Ishikawa (cell line): ENCODE measurements around the gene AMH.

Experiments used
- CEBPB ChIP-seq: IDR thresholded peaks from 2 replicates; pipeline ENCODE4 v1.6.1; 2012
- CREB1 ChIP-seq: IDR thresholded peaks from 2 replicates; pipeline ENCODE4 v1.6.1; 2012; ENCODE audit warnings: low read depth
- EP300 ChIP-seq: IDR thresholded peaks from 2 replicates; pipeline ENCODE4 v1.6.1; 2012; ENCODE audit warnings: borderline replicate concordance
- FOXM1 ChIP-seq: IDR thresholded peaks from 2 replicates; pipeline ENCODE4 v1.6.1; 2012; ENCODE audit warnings: low read depth, borderline replicate concordance
- NFIC ChIP-seq: IDR thresholded peaks from 2 replicates; pipeline ENCODE4 v1.6.1; 2012
- RAD21 ChIP-seq: IDR thresholded peaks from 2 replicates; pipeline ENCODE4 v1.6.1; 2012; ENCODE audit warnings: low read depth
- TAF1 ChIP-seq: IDR thresholded peaks from 2 replicates; pipeline ENCODE4 v1.6.1; 2012; ENCODE audit warnings: low read depth, mild to moderate bottlenecking
- TEAD4 ChIP-seq: IDR thresholded peaks from 2 replicates; pipeline ENCODE4 v1.6.1; 2012
- YY1 ChIP-seq: IDR thresholded peaks from 2 replicates; pipeline ENCODE4 v1.6.1; 2012; ENCODE audit warnings: low read depth
- ZBTB7A ChIP-seq: IDR thresholded peaks from 2 replicates; pipeline ENCODE4 v1.6.1; 2012; ENCODE audit warnings: low read depth
- TF ChIP-seq, protein P1 (sequence below): IDR thresholded peaks from 2 replicates; pipeline ENCODE4 v1.6.1; 2012; ENCODE audit warnings: low read depth, mild to moderate bottlenecking
- TF ChIP-seq, protein P2 (sequence below): IDR thresholded peaks from 2 replicates; pipeline ENCODE4 v1.6.1; 2012

GRCh38 chr19:2249880-2250765 is 1.0 kb downstream of the AMH start:
- TF ChIP-seq, protein P1, sequence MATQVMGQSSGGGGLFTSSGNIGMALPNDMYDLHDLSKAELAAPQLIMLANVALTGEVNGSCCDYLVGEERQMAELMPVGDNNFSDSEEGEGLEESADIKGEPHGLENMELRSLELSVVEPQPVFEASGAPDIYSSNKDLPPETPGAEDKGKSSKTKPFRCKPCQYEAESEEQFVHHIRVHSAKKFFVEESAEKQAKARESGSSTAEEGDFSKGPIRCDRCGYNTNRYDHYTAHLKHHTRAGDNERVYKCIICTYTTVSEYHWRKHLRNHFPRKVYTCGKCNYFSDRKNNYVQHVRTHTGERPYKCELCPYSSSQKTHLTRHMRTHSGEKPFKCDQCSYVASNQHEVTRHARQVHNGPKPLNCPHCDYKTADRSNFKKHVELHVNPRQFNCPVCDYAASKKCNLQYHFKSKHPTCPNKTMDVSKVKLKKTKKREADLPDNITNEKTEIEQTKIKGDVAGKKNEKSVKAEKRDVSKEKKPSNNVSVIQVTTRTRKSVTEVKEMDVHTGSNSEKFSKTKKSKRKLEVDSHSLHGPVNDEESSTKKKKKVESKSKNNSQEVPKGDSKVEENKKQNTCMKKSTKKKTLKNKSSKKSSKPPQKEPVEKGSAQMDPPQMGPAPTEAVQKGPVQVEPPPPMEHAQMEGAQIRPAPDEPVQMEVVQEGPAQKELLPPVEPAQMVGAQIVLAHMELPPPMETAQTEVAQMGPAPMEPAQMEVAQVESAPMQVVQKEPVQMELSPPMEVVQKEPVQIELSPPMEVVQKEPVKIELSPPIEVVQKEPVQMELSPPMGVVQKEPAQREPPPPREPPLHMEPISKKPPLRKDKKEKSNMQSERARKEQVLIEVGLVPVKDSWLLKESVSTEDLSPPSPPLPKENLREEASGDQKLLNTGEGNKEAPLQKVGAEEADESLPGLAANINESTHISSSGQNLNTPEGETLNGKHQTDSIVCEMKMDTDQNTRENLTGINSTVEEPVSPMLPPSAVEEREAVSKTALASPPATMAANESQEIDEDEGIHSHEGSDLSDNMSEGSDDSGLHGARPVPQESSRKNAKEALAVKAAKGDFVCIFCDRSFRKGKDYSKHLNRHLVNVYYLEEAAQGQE, result no peak
- TF ChIP-seq TAF1 (no peak), RAD21 (no peak), NFIC (no peak), ZBTB7A (no peak), YY1 (no peak), CREB1 (no peak), EP300 (no peak), TEAD4 (no peak), FOXM1 (no peak), CEBPB (no peak)
- TF ChIP-seq, protein P2, sequence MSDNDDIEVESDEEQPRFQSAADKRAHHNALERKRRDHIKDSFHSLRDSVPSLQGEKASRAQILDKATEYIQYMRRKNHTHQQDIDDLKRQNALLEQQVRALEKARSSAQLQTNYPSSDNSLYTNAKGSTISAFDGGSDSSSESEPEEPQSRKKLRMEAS, result no peak
